Keratinocyte (primary cell): ENCODE data around the gene RGS9. TPM values are rescaled to one million over a fixed set of nuclear protein-coding genes. Genes with fewer than 3 reads are reported as not detected.

Experiments
- DNase-seq: peaks from one replicate; pipeline ENCODE4 v3.0.0-alpha.2; 2011; ENCODE audit warnings: low read depth, missing footprints, low spot score
- FAIRE-seq: peaks from 2 replicates; lab custom pipeline; 2011; peaks lifted over from hg19 to GRCh38; lab: Jason Lieb, UNC
- H2AFZ ChIP-seq: 2 replicates; pipeline ENCODE4 v1.6.0; 2012; ENCODE audit warnings: low read length, control low read depth, inconsistent platforms; ENCODE audit not compliant: control insufficient read depth
- H3K27ac ChIP-seq: 2 replicates; pipeline ENCODE4 v1.5.1; 2011; ENCODE audit warnings: low read length; ENCODE audit not compliant: control insufficient read depth, insufficient read depth
- H3K27me3 ChIP-seq: 3 replicates; pipeline ENCODE4 v1.6.0; 2011; ENCODE audit warnings: low read length; ENCODE audit not compliant: control insufficient read depth, insufficient read depth; ENCODE audit errors: extremely low read depth
- H3K36me3 ChIP-seq, 2 experiments: 2 replicates in 1 of 2; 3 replicates in 1 of 2; pipeline ENCODE4 v1.5.1; 2011; ENCODE audit warnings: low read length in 2 of 2, mild to moderate bottlenecking in 1 of 2; ENCODE audit not compliant: control insufficient read depth in 2 of 2, insufficient read depth in 2 of 2; ENCODE audit errors: extremely low read depth in 1 of 2
- H3K4me1 ChIP-seq: 3 replicates; pipeline ENCODE4 v1.5.1; 2011; ENCODE audit warnings: low read length; ENCODE audit not compliant: control insufficient read depth, insufficient read depth; ENCODE audit errors: extremely low read depth
- H3K4me2 ChIP-seq: 3 replicates; pipeline ENCODE4 v1.6.0; 2011; ENCODE audit warnings: low read depth, low read length; ENCODE audit not compliant: control insufficient read depth, insufficient read depth; ENCODE audit errors: extremely low read depth
- H3K4me3 ChIP-seq, 3 experiments: fragments of 200-600 bp in 1 of 3; sonication (generic) in 1 of 3; 2 replicates in 2 of 3; 3 replicates in 1 of 3; pipeline ENCODE4 v1.5.1; 2011 to 2016; ENCODE audit warnings: low read length in 3 of 3, mild to moderate bottlenecking in 3 of 3, control low read depth in 2 of 3, inconsistent platforms in 1 of 3, low read depth in 1 of 3, mixed read lengths in 1 of 3, mixed run types in 1 of 3, moderate library complexity in 1 of 3; ENCODE audit not compliant: control insufficient read depth in 2 of 3, insufficient read depth in 2 of 3; ENCODE audit errors: extremely low read depth in 1 of 3
- H3K79me2 ChIP-seq: 2 replicates; pipeline ENCODE4 v1.6.0; 2012; ENCODE audit warnings: low read length; ENCODE audit not compliant: control insufficient read depth, insufficient read depth
- H3K9ac ChIP-seq: 3 replicates; pipeline ENCODE4 v1.6.0; 2011; ENCODE audit warnings: low read length; ENCODE audit not compliant: control insufficient read depth, insufficient read depth; ENCODE audit errors: extremely low read depth
- H3K9me1 ChIP-seq: 3 replicates; pipeline ENCODE4 v1.6.0; 2011; ENCODE audit warnings: low read length; ENCODE audit not compliant: control insufficient read depth, insufficient read depth; ENCODE audit errors: extremely low read depth
- H3K9me3 ChIP-seq: 2 replicates; pipeline ENCODE4 v1.5.1; 2012; ENCODE audit warnings: low read depth, low read length; ENCODE audit not compliant: control insufficient read depth
- H4K20me1 ChIP-seq: 3 replicates; pipeline ENCODE4 v1.6.0; 2011; ENCODE audit warnings: low read length; ENCODE audit not compliant: control insufficient read depth, insufficient read depth; ENCODE audit errors: extremely low read depth
- CTCF ChIP-seq, 3 experiments: IDR thresholded peaks in 1 of 3; conservative IDR thresholded peaks in 1 of 3; optimal IDR thresholded peaks in 1 of 3; 2 replicates in 2 of 3; 3 replicates in 1 of 3; pipeline versions ENCODE3 to v1.5.1; 2011; ENCODE audit warnings: low read length in 3 of 3, mild to moderate bottlenecking in 3 of 3, moderate library complexity in 2 of 3, control low read depth in 1 of 3, inconsistent platforms in 1 of 3; ENCODE audit not compliant: insufficient read depth in 2 of 3; ENCODE audit errors: extremely low read depth in 1 of 3
- EZH2 ChIP-seq: IDR thresholded peaks from one replicate; pipeline ENCODE4 v1.6.1; 2012; ENCODE audit warnings: inconsistent platforms, mild to moderate bottlenecking, low read length, moderate library complexity
- dilution Hi-C: fragments of 300-500 bp; cut with MboI; formaldehyde crosslinking; loops from one replicate; pipeline ENCODE4 v1.7.0; 2020; ENCODE audit warnings: low sequenced_read_pairs; ENCODE audit not compliant: extremely low pct_ligation_motif_present
- polyA plus RNA-seq, 5 experiments: library from polyadenylated mRNA; depleted of rRNA in 3 of 5; stranded (reverse) in 3 of 5; stranded (forward) in 1 of 5; unstranded in 1 of 5; fragments of >200 nt; gene quantifications; 1 replicate in 1 of 5; 2 replicates in 3 of 5; 3 replicates in 1 of 5; pipeline versions ENCODE4 v1.2.1 to v1.2.3, GENCODE V29; 2011 to 2012; ENCODE audit warnings: missing spikeins in 2 of 5, low read depth in 1 of 5, low replicate concordance in 1 of 5

Gene RGS9
- polyA plus RNA-seq, 1 donor (not counting 4 experiments of a cell fraction or from before 2014, with no cell fraction given): 4.8 TPM

- H3K4me1 ChIP-seq: peaks cover 22% of the 10 kb centered on the region
- H3K27me3 ChIP-seq: no peaks in the 10 kb centered on the region
- FAIRE-seq (no peak), DNase-seq (no peak)
- no peaks in the 10 kb centered on the region for H3K9me3 ChIP-seq
- H3K9ac ChIP-seq: no peak overlapping the region
- no peaks in the 10 kb centered on the region for H3K9me1 ChIP-seq
- H4K20me1 ChIP-seq: no peaks in the 10 kb centered on the region
- no peaks in the 10 kb centered on the region for H3K79me2 ChIP-seq
- no peak for TF ChIP-seq CTCF (optimal IDR thresholded peaks at IDR 0.05 in 1 of 3, IDR thresholded peaks at IDR 0.05 in 1 of 3, conservative IDR thresholded peaks at IDR 0.05 in 1 of 3; ENCODE audit: extremely low read depth in 1 of 3, insufficient read depth in 2 of 3, low read length in 3 of 3)
- TF ChIP-seq EZH2: no peak
- H3K27ac ChIP-seq: no peak overlapping the region
- H3K36me3 ChIP-seq: no peaks in the 10 kb centered on the region
- no peak overlapping the region for H3K4me3 ChIP-seq
- dilution Hi-C loops: no loop called here
- no peak overlapping the region for H2AFZ ChIP-seq
- no peak overlapping the region for H3K4me2 ChIP-seq
Observed at GRCh38 chr17:65193305-65193704, 56.1 kb downstream of the RGS9 start.

- Histone ChIP-seq H3K27me3 (no peaks in the 10 kb centered on the region), H3K9ac (no peak overlapping the region), H3K4me1 (peaks cover 22% of the 10 kb centered on the region), H3K4me2 (no peak overlapping the region), H2AFZ (no peak overlapping the region), H3K27ac (no peak overlapping the region), H3K9me1 (no peaks in the 10 kb centered on the region), H4K20me1 (no peaks in the 10 kb centered on the region), H3K9me3 (no peaks in the 10 kb centered on the region), H3K36me3 (no peaks in the 10 kb centered on the region), H3K4me3 (no peak overlapping the region), H3K79me2 (no peaks in the 10 kb centered on the region)
- dilution Hi-C loops: no loop called here
- DNase-seq: no peak
- TF ChIP-seq EZH2 (no peak), CTCF (optimal IDR thresholded peaks at IDR 0.05 in 1 of 3, IDR thresholded peaks at IDR 0.05 in 1 of 3, conservative IDR thresholded peaks at IDR 0.05 in 1 of 3; ENCODE audit: extremely low read depth in 1 of 3, insufficient read depth in 2 of 3, low read length in 3 of 3) (no peak)
- no peak for FAIRE-seq
Observed at GRCh38 chr17:65193716-65194293, 56.6 kb downstream of the RGS9 start.
